Keratinocyte (primary cell): Measurements from ENCODE around the gene CCDC12. TPM values are rescaled to one million over a fixed set of nuclear protein-coding genes. Genes with fewer than 3 reads are reported as not detected.
"Not testable (repeated sequence)": the region's sequence is repeated elsewhere in the genome, so short reads cannot be mapped to it uniquely, and the experiment has no call there.

ENCODE experiments used
- DNase-seq: peaks from one replicate; pipeline ENCODE4 v3.0.0-alpha.2; 2011; ENCODE audit warnings: low read depth, missing footprints, low spot score
- FAIRE-seq: peaks from 2 replicates; lab custom pipeline; 2011; peaks lifted over from hg19 to GRCh38; lab: Jason Lieb, UNC
- H2AFZ ChIP-seq: 2 replicates; pipeline ENCODE4 v1.6.0; 2012; ENCODE audit warnings: low read length, control low read depth, inconsistent platforms; ENCODE audit not compliant: control insufficient read depth
- H3K27ac ChIP-seq: 2 replicates; pipeline ENCODE4 v1.5.1; 2011; ENCODE audit warnings: low read length; ENCODE audit not compliant: control insufficient read depth, insufficient read depth
- H3K27me3 ChIP-seq: 3 replicates; pipeline ENCODE4 v1.6.0; 2011; ENCODE audit warnings: low read length; ENCODE audit not compliant: control insufficient read depth, insufficient read depth; ENCODE audit errors: extremely low read depth
- H3K36me3 ChIP-seq, 2 experiments: 2 replicates in 1 of 2; 3 replicates in 1 of 2; pipeline ENCODE4 v1.5.1; 2011; ENCODE audit warnings: low read length in 2 of 2, mild to moderate bottlenecking in 1 of 2; ENCODE audit not compliant: control insufficient read depth in 2 of 2, insufficient read depth in 2 of 2; ENCODE audit errors: extremely low read depth in 1 of 2
- H3K4me1 ChIP-seq: 3 replicates; pipeline ENCODE4 v1.5.1; 2011; ENCODE audit warnings: low read length; ENCODE audit not compliant: control insufficient read depth, insufficient read depth; ENCODE audit errors: extremely low read depth
- H3K4me2 ChIP-seq: 3 replicates; pipeline ENCODE4 v1.6.0; 2011; ENCODE audit warnings: low read depth, low read length; ENCODE audit not compliant: control insufficient read depth, insufficient read depth; ENCODE audit errors: extremely low read depth
- H3K4me3 ChIP-seq, 3 experiments: fragments of 200-600 bp in 1 of 3; sonication (generic) in 1 of 3; 2 replicates in 2 of 3; 3 replicates in 1 of 3; pipeline ENCODE4 v1.5.1; 2011 to 2016; ENCODE audit warnings: low read length in 3 of 3, mild to moderate bottlenecking in 3 of 3, control low read depth in 2 of 3, inconsistent platforms in 1 of 3, low read depth in 1 of 3, mixed read lengths in 1 of 3, mixed run types in 1 of 3, moderate library complexity in 1 of 3; ENCODE audit not compliant: control insufficient read depth in 2 of 3, insufficient read depth in 2 of 3; ENCODE audit errors: extremely low read depth in 1 of 3
- H3K79me2 ChIP-seq: 2 replicates; pipeline ENCODE4 v1.6.0; 2012; ENCODE audit warnings: low read length; ENCODE audit not compliant: control insufficient read depth, insufficient read depth
- H3K9ac ChIP-seq: 3 replicates; pipeline ENCODE4 v1.6.0; 2011; ENCODE audit warnings: low read length; ENCODE audit not compliant: control insufficient read depth, insufficient read depth; ENCODE audit errors: extremely low read depth
- H3K9me1 ChIP-seq: 3 replicates; pipeline ENCODE4 v1.6.0; 2011; ENCODE audit warnings: low read length; ENCODE audit not compliant: control insufficient read depth, insufficient read depth; ENCODE audit errors: extremely low read depth
- H3K9me3 ChIP-seq: 2 replicates; pipeline ENCODE4 v1.5.1; 2012; ENCODE audit warnings: low read depth, low read length; ENCODE audit not compliant: control insufficient read depth
- H4K20me1 ChIP-seq: 3 replicates; pipeline ENCODE4 v1.6.0; 2011; ENCODE audit warnings: low read length; ENCODE audit not compliant: control insufficient read depth, insufficient read depth; ENCODE audit errors: extremely low read depth
- CTCF ChIP-seq, 3 experiments: IDR thresholded peaks in 1 of 3; conservative IDR thresholded peaks in 1 of 3; optimal IDR thresholded peaks in 1 of 3; 2 replicates in 2 of 3; 3 replicates in 1 of 3; pipeline versions ENCODE3 to v1.5.1; 2011; ENCODE audit warnings: low read length in 3 of 3, mild to moderate bottlenecking in 3 of 3, moderate library complexity in 2 of 3, control low read depth in 1 of 3, inconsistent platforms in 1 of 3; ENCODE audit not compliant: insufficient read depth in 2 of 3; ENCODE audit errors: extremely low read depth in 1 of 3
- EZH2 ChIP-seq: IDR thresholded peaks from one replicate; pipeline ENCODE4 v1.6.1; 2012; ENCODE audit warnings: inconsistent platforms, mild to moderate bottlenecking, low read length, moderate library complexity
- dilution Hi-C: fragments of 300-500 bp; cut with MboI; formaldehyde crosslinking; loops from one replicate; pipeline ENCODE4 v1.7.0; 2020; ENCODE audit warnings: low sequenced_read_pairs; ENCODE audit not compliant: extremely low pct_ligation_motif_present
- polyA plus RNA-seq, 5 experiments: library from polyadenylated mRNA; depleted of rRNA in 3 of 5; stranded (reverse) in 3 of 5; stranded (forward) in 1 of 5; unstranded in 1 of 5; fragments of >200 nt; gene quantifications; 1 replicate in 1 of 5; 2 replicates in 3 of 5; 3 replicates in 1 of 5; pipeline versions ENCODE4 v1.2.1 to v1.2.3, GENCODE V29; 2011 to 2012; ENCODE audit warnings: missing spikeins in 2 of 5, low read depth in 1 of 5, low replicate concordance in 1 of 5

CCDC12 gene
- polyA plus RNA-seq, 1 donor (not counting 4 experiments of a cell fraction or from before 2014, with no cell fraction given): 27.5 TPM

GRCh38 chr3:46912986-46913385, 63.6 kb downstream of the CCDC12 start:
- Histone ChIP-seq H4K20me1 (no peaks in the 10 kb centered on the region), H3K4me1 (peaks cover 13% of the 10 kb centered on the region), H3K9me1 (no peaks in the 10 kb centered on the region), H3K36me3 (peaks cover 0 to 11% of the 10 kb centered on the region in 2 experiments), H3K27ac (no peak overlapping the region), H3K4me3 (no peak overlapping the region), H3K9me3 (no peaks in the 10 kb centered on the region), H3K4me2 (no peak overlapping the region), H2AFZ (no peak overlapping the region), H3K27me3 (no peaks in the 10 kb centered on the region), H3K9ac (no peak overlapping the region), H3K79me2 (no peaks in the 10 kb centered on the region)
- no peak for TF ChIP-seq CTCF (optimal IDR thresholded peaks at IDR 0.05 in 1 of 3, IDR thresholded peaks at IDR 0.05 in 1 of 3, conservative IDR thresholded peaks at IDR 0.05 in 1 of 3; ENCODE audit: extremely low read depth in 1 of 3, insufficient read depth in 2 of 3, low read length in 3 of 3)
- TF ChIP-seq EZH2: no peak
- no peak for DNase-seq
- FAIRE-seq: no peak
- dilution Hi-C loops: no loop called here

GRCh38 chr3:46910914-46911313, 65.6 kb downstream of the CCDC12 start:
- FAIRE-seq, H4K20me1 ChIP-seq, dilution Hi-C loops: not testable (repeated sequence)

GRCh38 chr3:46910166-46910760, 66.3 kb downstream of the CCDC12 start:
- no peaks in the 10 kb centered on the region for H4K20me1 ChIP-seq
- H3K4me2 ChIP-seq: no peak overlapping the region
- dilution Hi-C loops: no loop called here
- H3K27ac ChIP-seq: no peak overlapping the region
- peaks cover 13% of the 10 kb centered on the region for H3K4me1 ChIP-seq
- no peak overlapping the region for H3K4me3 ChIP-seq
- TF ChIP-seq CTCF (optimal IDR thresholded peaks at IDR 0.05 in 1 of 3, IDR thresholded peaks at IDR 0.05 in 1 of 3, conservative IDR thresholded peaks at IDR 0.05 in 1 of 3; ENCODE audit: extremely low read depth in 1 of 3, insufficient read depth in 2 of 3, low read length in 3 of 3): no peak
- no peak for TF ChIP-seq EZH2
- no peaks in the 10 kb centered on the region for H3K27me3 ChIP-seq
- no peak overlapping the region for H2AFZ ChIP-seq
- no peak for DNase-seq
- H3K36me3 ChIP-seq: no peaks in the 10 kb centered on the region
- no peak overlapping the region for H3K9ac ChIP-seq
- H3K9me3 ChIP-seq: no peaks in the 10 kb centered on the region
- H3K79me2 ChIP-seq: no peaks in the 10 kb centered on the region
- H3K9me1 ChIP-seq: no peaks in the 10 kb centered on the region
- FAIRE-seq: no peak

More at GRCh38 chr3:46910914-46911313, 65.6 kb downstream of the CCDC12 start:
- not testable (repeated sequence) for H3K9me1 ChIP-seq, H3K4me3 ChIP-seq, H2AFZ ChIP-seq, H3K27me3 ChIP-seq, DNase-seq, H3K9me3 ChIP-seq, H3K9ac ChIP-seq, H3K36me3 ChIP-seq, H3K27ac ChIP-seq, H3K4me2 ChIP-seq, H3K79me2 ChIP-seq
- H3K4me1 ChIP-seq: peaks cover 13% of the 10 kb centered on the region
